ENCODE data around the gene HGFAC.

The HGFAC gene

GRCh38 chr4:3492741-3493719 is 51.3 kb downstream of the HGFAC start:
- DNase-seq: no peak

- no peak for DNase-seq
These were observed 52.1 kb downstream of the HGFAC start for GRCh38 chr4:3493720-3494461.

GRCh38 chr4:3494462-3494871 is 52.7 kb downstream of the HGFAC start:
- DNase-seq: no peak

- DNase-seq: no peak
These were observed 53.6 kb downstream of the HGFAC start for GRCh38 chr4:3495204-3495975.

- DNase-seq: no peak
These were observed 54.3 kb downstream of the HGFAC start for GRCh38 chr4:3496021-3496420.

GRCh38 chr4:3497095-3497494 is 55.3 kb downstream of the HGFAC start:
- DNase-seq: no peak

- no peak for DNase-seq
These were observed 56.0 kb downstream of the HGFAC start for GRCh38 chr4:3497523-3498389.

- no peak for DNase-seq
These were observed 56.6 kb downstream of the HGFAC start for GRCh38 chr4:3498407-3498806.
